K562 (cell line): ENCODE measurements around the gene PITX2. TPM values are rescaled to one million over a fixed set of nuclear protein-coding genes. Genes with fewer than 3 reads are reported as not detected.

ENCODE experiments used
- ATAC-seq: fragments of 200-7000 bp; cut with Tn5 transposase; 3 replicates; pipeline ENCODE4 v1.9.1; 2020; ENCODE audit warnings: moderate library complexity
- BruUV-seq: library from RNA; stranded (reverse); fragments of 400-500 nt; replicated peaks from 2 replicates; lab custom pipeline; 2021; lab: Mats Ljungman, UMichigan
- CTCF ChIA-PET: fragments of 300-600 bp; formaldehyde crosslinking; extraction: SDS; loops from one replicate; lab custom pipeline; 2021; ENCODE audit warnings: low intra/inter-chr PET ratio; lab: Yijun Ruan, JAX
- POLR2A ChIA-PET: fragments of 300-600, 350-650 bp; sonication (Branson Sonifier 250); formaldehyde crosslinking; extraction: SDS; loops from one replicate; lab custom pipeline; 2021; ENCODE audit warnings: antibody characterized with exemption, inconsistent platforms; lab: Yijun Ruan, JAX
- DNase-seq, 4 experiments: peaks; one replicate each; pipeline versions ENCODE4 v3.0.0 to v3.0.0-alpha.2; 2011 to 2018; ENCODE audit warnings: low spot score in 3 of 4, mixed read lengths in 3 of 4; ENCODE audit errors: extremely low read depth in 1 of 4
- FAIRE-seq: peaks from 2 replicates; lab custom pipeline; 2011; peaks lifted over from hg19 to GRCh38; lab: Jason Lieb, UNC
- H2AFZ ChIP-seq: 2 replicates; pipeline ENCODE4 v1.6.0; 2011; ENCODE audit warnings: low read depth, low read length, control low read depth, inconsistent platforms
- H3K27ac ChIP-seq: fragments of 200-600 bp; 3 replicates; pipeline ENCODE4 v1.8.0; 2011; ENCODE audit warnings: low read depth, mild to moderate bottlenecking, control low read depth, inconsistent platforms, low read length, moderate library complexity, mixed read lengths; ENCODE audit errors: extremely low read depth
- H3K27me3 ChIP-seq, 2 experiments: fragments of 300-600 bp in 1 of 2; 2 replicates in 1 of 2; 3 replicates in 1 of 2; pipeline versions ENCODE4 v1.6.0 to v1.8.0; 2011; ENCODE audit warnings: inconsistent platforms in 2 of 2, low read length in 2 of 2, mild to moderate bottlenecking in 1 of 2, mixed read lengths in 1 of 2, moderate library complexity in 1 of 2; ENCODE audit not compliant: control insufficient read depth in 2 of 2, insufficient read depth in 2 of 2
- H3K36me3 ChIP-seq: fragments of 300-600 bp; 3 replicates; pipeline ENCODE4 v1.8.0; 2011; ENCODE audit warnings: mild to moderate bottlenecking, low read length, inconsistent platforms; ENCODE audit not compliant: control insufficient read depth, insufficient read depth
- H3K4me1 ChIP-seq, 2 experiments: fragments of 200-600 bp in 1 of 2; replicated peaks in 1 of 2; 2 replicates in 1 of 2; 3 replicates in 1 of 2; pipeline versions ENCODE4 v1.5.1 to v1.8.0; 2011; ENCODE audit warnings: inconsistent platforms in 2 of 2, low read length in 2 of 2, mild to moderate bottlenecking in 1 of 2, mixed read lengths in 1 of 2, moderate library complexity in 1 of 2; ENCODE audit not compliant: control insufficient read depth in 2 of 2, insufficient read depth in 2 of 2
- H3K4me2 ChIP-seq: 2 replicates; pipeline ENCODE4 v1.6.1; 2011; ENCODE audit warnings: low read length, control low read depth, inconsistent platforms, mixed read lengths; ENCODE audit not compliant: insufficient read depth
- H3K4me3 ChIP-seq: fragments of 200-600 bp; sonication (generic), shearing (Covaris generic); 2 replicates; pipeline ENCODE4 v1.5.1; 2016; ENCODE audit warnings: control low read depth, inconsistent platforms
- H3K79me2 ChIP-seq: fragments of 200-600 bp; 3 replicates; pipeline ENCODE4 v1.8.0; 2011; ENCODE audit warnings: low read length, inconsistent platforms; ENCODE audit not compliant: control insufficient read depth, insufficient read depth
- H3K9ac ChIP-seq, 2 experiments: 2 replicates each; pipeline versions ENCODE4 v1.6.0 to v1.6.1; 2011; ENCODE audit warnings: low read depth in 2 of 2, low read length in 2 of 2, control low read depth in 1 of 2, inconsistent platforms in 1 of 2, mild to moderate bottlenecking in 1 of 2, mixed read lengths in 1 of 2; ENCODE audit not compliant: insufficient read depth in 1 of 2
- H3K9me1 ChIP-seq: one replicate; pipeline ENCODE4 v1.6.0; 2011; ENCODE audit warnings: inconsistent platforms, mild to moderate bottlenecking, low read length, moderate library complexity; ENCODE audit not compliant: control insufficient read depth, insufficient read depth
- H3K9me3 ChIP-seq: replicated peaks from 2 replicates; pipeline ENCODE4 v1.5.1; 2011; ENCODE audit warnings: low read depth, low read length, inconsistent platforms; ENCODE audit not compliant: control insufficient read depth, insufficient read depth
- H4K20me1 ChIP-seq: replicated peaks from 2 replicates; pipeline ENCODE4 v1.6.1; 2011; ENCODE audit warnings: low read length, inconsistent platforms, mixed read lengths; ENCODE audit not compliant: control insufficient read depth, insufficient read depth
- CTBP1 ChIP-seq: fragments of 450-650 bp; IDR thresholded peaks from 2 replicates; pipeline ENCODE4 v1.6.1; 2016; ENCODE audit warnings: borderline replicate concordance
- FOXP1 ChIP-seq: sonication (generic); formaldehyde crosslinking; IDR thresholded peaks from 2 replicates; pipeline ENCODE4 v1.8.0; 2022; ENCODE audit warnings: mild to moderate bottlenecking, missing genetic modification reagents
- HNRNPH1 ChIP-seq: fragments of 200-400 bp; formaldehyde crosslinking; optimal IDR thresholded peaks from 2 replicates; pipeline ENCODE3; 2017; ENCODE audit warnings: low read depth, mild to moderate bottlenecking, low read length, moderate library complexity
- RBM34 ChIP-seq: fragments of 200-400 bp; formaldehyde crosslinking; IDR thresholded peaks from 2 replicates; pipeline ENCODE4 v1.6.1; 2018; ENCODE audit warnings: low read length, borderline replicate concordance; ENCODE audit not compliant: insufficient read depth
- SMAD4 ChIP-seq: fragments of 250-450 bp; sonication (Bioruptor Pico); conservative IDR thresholded peaks from 2 replicates; pipeline ENCODE4 v1.8.0; 2021; ENCODE audit warnings: inconsistent platforms, mild to moderate bottlenecking, moderate library complexity
- TSC22D4 ChIP-seq: fragments of 450-650 bp; IDR thresholded peaks from 2 replicates; pipeline ENCODE4 v1.6.1; 2016; ENCODE audit warnings: missing genetic modification characterization, missing biosample characterization, control low read depth
- ZNF408 ChIP-seq: fragments of 250-450 bp; sonication (Bioruptor Pico); IDR thresholded peaks from 2 replicates; pipeline ENCODE4 v1.4.0; 2020; ENCODE audit warnings: low read depth, mild to moderate bottlenecking, moderate library complexity
- ZNF77 ChIP-seq: fragments of 250-450 bp; sonication (Bioruptor Pico); IDR thresholded peaks from 2 replicates; pipeline ENCODE4 v1.5.0; 2020
- WGBS: fragments of 100-300 bp; shearing (Covaris generic); methylation state at CpG from one replicate; pipeline ENCODE4 v1.1.6; 2016; ENCODE audit warnings: low coverage, mixed read lengths; ENCODE audit not compliant: insufficient coverage; ENCODE audit errors: missing lambda C conversion rate; 5-methylcytosine and 5-hydroxymethylcytosine counted together
- in situ Hi-C: fragments of 300-500 bp; cut with MboI; formaldehyde crosslinking; loops from 4 replicates; pipeline ENCODE4 v1.15.0; 2018; ENCODE audit warnings: inconsistent platforms, mixed read lengths
- intact Hi-C: fragments of 100-400 bp; cut with micrococcal nuclease; formaldehyde crosslinking; loops from 2 replicates; pipeline ENCODE4 v1.14.2; 2022
- polyA plus RNA-seq, 8 experiments: library from polyadenylated mRNA; depleted of rRNA in 4 of 8; stranded (reverse) in 5 of 8; unstranded in 3 of 8; fragments of >200 nt; fragmentation: Nextera tagmentation in 2 of 8; fragmentation: Illumina TruSeq in 1 of 8; extraction: Ambion mirVana in 2 of 8; extraction: Trizol in 1 of 8; gene quantifications; 2 replicates each; pipeline versions ENCODE4 v1.2.1 to v1.2.3, GENCODE V29; 2011 to 2014; ENCODE audit warnings: inconsistent platforms in 1 of 8, missing spikeins in 1 of 8
- total RNA-seq, 7 experiments: library from RNA; depleted of rRNA in 6 of 7; stranded (reverse); fragments of >200 nt in 6 of 7; fragmentation: Illumina TruSeq in 2 of 7; extraction: Trizol in 2 of 7; gene quantifications; 2 replicates each; pipeline versions ENCODE4 v1.2.1 to v1.2.3, GENCODE V29; 2011 to 2021; ENCODE audit warnings: low replicate concordance in 1 of 7
- TF ChIP-seq, protein P1 (sequence below), 3 experiments: IDR thresholded peaks in 2 of 3; conservative IDR thresholded peaks in 1 of 3; 2 replicates each; pipeline ENCODE4 v1.5.1; 2011 to 2012; ENCODE audit warnings: low read length in 3 of 3, mild to moderate bottlenecking in 3 of 3, control low read depth in 2 of 3, improper control_type of control experiment in 1 of 3, inconsistent platforms in 1 of 3, low read depth in 1 of 3, mixed read lengths in 1 of 3, moderate library complexity in 1 of 3; ENCODE audit not compliant: insufficient read depth in 2 of 3
- TF ChIP-seq, protein P2 (sequence below), 2 experiments: fragments of 450-650 bp; IDR thresholded peaks; 2 replicates each; pipeline ENCODE4 v1.6.1; 2016
- TF ChIP-seq, protein P3 (sequence below): fragments of 250-450 bp; sonication (Bioruptor Pico); IDR thresholded peaks from 2 replicates; pipeline ENCODE4 v1.4.0; 2020

The PITX2 gene
- total and polyA plus RNA-seq, 9 of the 15 experiments (the other 6 are each of a cell fraction or from before 2014, with no cell fraction given) = 0.08 TPM; not detected in 8

DNA sequence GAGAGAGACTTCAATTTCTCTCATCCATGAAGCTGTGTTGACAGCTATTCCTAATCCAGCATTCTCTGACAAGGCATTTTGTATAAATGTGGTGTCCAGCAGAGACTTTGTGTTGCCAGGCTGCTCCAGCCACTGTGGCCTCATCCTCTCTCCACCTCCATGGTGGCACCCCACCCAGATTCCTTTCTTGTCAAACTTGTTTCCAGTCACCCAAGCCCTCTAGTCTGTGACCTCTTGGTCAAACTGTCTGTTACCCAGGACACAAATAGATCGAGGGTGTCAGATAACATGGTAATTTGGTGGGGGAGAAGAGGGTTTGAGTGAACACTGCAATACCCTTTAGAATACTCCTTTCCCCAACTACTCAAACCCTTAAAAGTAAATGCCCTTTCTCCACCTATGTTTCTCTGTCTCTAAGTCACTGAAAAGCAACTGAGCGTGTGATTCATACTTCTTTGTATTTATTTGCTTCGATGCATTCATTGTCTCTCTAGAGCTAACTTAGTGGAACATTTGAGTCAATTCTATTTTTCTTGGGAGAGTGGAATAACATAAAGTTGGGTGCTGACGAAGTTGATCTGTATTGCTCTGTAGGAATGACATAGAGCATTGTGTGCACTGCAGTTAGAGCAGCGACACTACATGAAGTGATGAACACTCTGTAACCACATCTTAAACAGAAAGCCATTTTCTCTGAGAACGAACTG, 13.7 kb downstream of the PITX2 start:
- no peak for FAIRE-seq
- Histone ChIP-seq H3K36me3 (no peaks in the 10 kb centered on the region), H3K27me3 (peaks cover 30 to 37% of the 10 kb centered on the region in 2 experiments; a peak in 4 of 5 replicates), H3K9ac (no peak overlapping the region), H3K79me2 (no peaks in the 10 kb centered on the region), H3K4me1 (peaks cover 0 to 6% of the 10 kb centered on the region in 2 experiments; a peak in 2 of 5 replicates), H3K27ac (no peak overlapping the region), H3K9me3 (no peaks in the 10 kb centered on the region), H3K9me1 (no peaks in the 10 kb centered on the region), H3K4me3 (no peak overlapping the region), H3K4me2 (no peak overlapping the region), H2AFZ (no peak overlapping the region), H4K20me1 (no peaks in the 10 kb centered on the region)
- POLR2A ChIA-PET = no interaction called here
- DNase-seq = no peak
- no TSS peak for BruUV-seq
- 2% methylated on average over 6 of the region's 6 CpGs for WGBS
- no peak for ATAC-seq
- CTCF ChIA-PET = no interaction called here
- in situ Hi-C loops (no loop called here), intact Hi-C loops (no loop called here)
- no peak for TF ChIP-seq ZNF77 (CRISPR knock-in tag)
- TF ChIP-seq, protein P1, sequence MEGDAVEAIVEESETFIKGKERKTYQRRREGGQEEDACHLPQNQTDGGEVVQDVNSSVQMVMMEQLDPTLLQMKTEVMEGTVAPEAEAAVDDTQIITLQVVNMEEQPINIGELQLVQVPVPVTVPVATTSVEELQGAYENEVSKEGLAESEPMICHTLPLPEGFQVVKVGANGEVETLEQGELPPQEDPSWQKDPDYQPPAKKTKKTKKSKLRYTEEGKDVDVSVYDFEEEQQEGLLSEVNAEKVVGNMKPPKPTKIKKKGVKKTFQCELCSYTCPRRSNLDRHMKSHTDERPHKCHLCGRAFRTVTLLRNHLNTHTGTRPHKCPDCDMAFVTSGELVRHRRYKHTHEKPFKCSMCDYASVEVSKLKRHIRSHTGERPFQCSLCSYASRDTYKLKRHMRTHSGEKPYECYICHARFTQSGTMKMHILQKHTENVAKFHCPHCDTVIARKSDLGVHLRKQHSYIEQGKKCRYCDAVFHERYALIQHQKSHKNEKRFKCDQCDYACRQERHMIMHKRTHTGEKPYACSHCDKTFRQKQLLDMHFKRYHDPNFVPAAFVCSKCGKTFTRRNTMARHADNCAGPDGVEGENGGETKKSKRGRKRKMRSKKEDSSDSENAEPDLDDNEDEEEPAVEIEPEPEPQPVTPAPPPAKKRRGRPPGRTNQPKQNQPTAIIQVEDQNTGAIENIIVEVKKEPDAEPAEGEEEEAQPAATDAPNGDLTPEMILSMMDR (IDR thresholded peaks at IDR 0.05 in 2 of 3, conservative IDR thresholded peaks at IDR 0.05 in 1 of 3; ENCODE audit: insufficient read depth in 2 of 3, low read depth in 1 of 3, low read length in 3 of 3) = no peak
- TF ChIP-seq RBM34 = no peak
- no peak for TF ChIP-seq CTBP1
- no peak for TF ChIP-seq TSC22D4 (tag)
- no peak for TF ChIP-seq FOXP1
- no peak for TF ChIP-seq ZNF408 (CRISPR knock-in tag)
- TF ChIP-seq, protein P2, sequence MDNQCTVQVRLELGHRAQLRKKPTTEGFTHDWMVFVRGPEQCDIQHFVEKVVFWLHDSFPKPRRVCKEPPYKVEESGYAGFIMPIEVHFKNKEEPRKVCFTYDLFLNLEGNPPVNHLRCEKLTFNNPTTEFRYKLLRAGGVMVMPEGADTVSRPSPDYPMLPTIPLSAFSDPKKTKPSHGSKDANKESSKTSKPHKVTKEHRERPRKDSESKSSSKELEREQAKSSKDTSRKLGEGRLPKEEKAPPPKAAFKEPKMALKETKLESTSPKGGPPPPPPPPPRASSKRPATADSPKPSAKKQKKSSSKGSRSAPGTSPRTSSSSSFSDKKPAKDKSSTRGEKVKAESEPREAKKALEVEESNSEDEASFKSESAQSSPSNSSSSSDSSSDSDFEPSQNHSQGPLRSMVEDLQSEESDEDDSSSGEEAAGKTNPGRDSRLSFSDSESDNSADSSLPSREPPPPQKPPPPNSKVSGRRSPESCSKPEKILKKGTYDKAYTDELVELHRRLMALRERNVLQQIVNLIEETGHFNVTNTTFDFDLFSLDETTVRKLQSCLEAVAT (IDR thresholded peaks at IDR 0.05) = no peak
- no peak for TF ChIP-seq HNRNPH1
- no peak for TF ChIP-seq SMAD4 (CRISPR knock-in tag)
- TF ChIP-seq, protein P3, sequence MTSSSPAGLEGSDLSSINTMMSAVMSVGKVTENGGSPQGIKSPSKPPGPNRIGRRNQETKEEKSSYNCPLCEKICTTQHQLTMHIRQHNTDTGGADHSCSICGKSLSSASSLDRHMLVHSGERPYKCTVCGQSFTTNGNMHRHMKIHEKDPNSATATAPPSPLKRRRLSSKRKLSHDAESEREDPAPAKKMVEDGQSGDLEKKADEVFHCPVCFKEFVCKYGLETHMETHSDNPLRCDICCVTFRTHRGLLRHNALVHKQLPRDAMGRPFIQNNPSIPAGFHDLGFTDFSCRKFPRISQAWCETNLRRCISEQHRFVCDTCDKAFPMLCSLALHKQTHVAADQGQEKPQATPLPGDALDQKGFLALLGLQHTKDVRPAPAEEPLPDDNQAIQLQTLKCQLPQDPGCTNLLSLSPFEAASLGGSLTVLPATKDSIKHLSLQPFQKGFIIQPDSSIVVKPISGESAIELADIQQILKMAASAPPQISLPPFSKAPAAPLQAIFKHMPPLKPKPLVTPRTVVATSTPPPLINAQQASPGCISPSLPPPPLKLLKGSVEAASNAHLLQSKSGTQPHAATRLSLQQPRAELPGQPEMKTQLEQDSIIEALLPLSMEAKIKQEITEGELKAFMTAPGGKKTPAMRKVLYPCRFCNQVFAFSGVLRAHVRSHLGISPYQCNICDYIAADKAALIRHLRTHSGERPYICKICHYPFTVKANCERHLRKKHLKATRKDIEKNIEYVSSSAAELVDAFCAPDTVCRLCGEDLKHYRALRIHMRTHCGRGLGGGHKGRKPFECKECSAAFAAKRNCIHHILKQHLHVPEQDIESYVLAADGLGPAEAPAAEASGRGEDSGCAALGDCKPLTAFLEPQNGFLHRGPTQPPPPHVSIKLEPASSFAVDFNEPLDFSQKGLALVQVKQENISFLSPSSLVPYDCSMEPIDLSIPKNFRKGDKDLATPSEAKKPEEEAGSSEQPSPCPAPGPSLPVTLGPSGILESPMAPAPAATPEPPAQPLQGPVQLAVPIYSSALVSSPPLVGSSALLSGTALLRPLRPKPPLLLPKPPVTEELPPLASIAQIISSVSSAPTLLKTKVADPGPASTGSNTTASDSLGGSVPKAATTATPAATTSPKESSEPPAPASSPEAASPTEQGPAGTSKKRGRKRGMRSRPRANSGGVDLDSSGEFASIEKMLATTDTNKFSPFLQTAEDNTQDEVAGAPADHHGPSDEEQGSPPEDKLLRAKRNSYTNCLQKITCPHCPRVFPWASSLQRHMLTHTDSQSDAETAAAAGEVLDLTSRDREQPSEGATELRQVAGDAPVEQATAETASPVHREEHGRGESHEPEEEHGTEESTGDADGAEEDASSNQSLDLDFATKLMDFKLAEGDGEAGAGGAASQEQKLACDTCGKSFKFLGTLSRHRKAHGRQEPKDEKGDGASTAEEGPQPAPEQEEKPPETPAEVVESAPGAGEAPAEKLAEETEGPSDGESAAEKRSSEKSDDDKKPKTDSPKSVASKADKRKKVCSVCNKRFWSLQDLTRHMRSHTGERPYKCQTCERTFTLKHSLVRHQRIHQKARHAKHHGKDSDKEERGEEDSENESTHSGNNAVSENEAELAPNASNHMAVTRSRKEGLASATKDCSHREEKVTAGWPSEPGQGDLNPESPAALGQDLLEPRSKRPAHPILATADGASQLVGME (CRISPR knock-in tag) = no peak
